ENCODE data around the gene DNAJB6.

DNA sequence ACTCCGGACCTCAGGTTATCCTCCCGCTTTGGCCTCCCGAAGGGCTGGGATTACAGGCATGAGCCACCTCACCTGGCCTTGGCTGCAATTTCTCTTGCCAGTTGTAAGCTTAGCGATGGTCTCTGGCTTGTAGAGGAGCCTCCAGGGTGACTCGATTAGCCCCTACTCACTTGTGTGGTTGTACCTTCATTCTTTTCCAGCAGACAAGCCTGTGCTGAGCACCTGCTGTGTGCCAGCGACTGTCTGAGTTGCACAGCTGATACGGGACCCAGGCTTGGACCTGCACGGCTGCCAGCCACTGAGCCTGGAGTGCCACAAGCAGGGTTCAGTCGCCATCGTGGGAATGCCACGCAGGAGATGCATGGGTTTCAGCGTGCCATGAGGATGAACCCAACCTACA, 42.0 kb upstream of the DNAJB6 start:
- TF ChIP-seq POLR2A (IDR thresholded peaks at IDR 0.05) = no peak
- TF ChIP-seq, protein P1, sequence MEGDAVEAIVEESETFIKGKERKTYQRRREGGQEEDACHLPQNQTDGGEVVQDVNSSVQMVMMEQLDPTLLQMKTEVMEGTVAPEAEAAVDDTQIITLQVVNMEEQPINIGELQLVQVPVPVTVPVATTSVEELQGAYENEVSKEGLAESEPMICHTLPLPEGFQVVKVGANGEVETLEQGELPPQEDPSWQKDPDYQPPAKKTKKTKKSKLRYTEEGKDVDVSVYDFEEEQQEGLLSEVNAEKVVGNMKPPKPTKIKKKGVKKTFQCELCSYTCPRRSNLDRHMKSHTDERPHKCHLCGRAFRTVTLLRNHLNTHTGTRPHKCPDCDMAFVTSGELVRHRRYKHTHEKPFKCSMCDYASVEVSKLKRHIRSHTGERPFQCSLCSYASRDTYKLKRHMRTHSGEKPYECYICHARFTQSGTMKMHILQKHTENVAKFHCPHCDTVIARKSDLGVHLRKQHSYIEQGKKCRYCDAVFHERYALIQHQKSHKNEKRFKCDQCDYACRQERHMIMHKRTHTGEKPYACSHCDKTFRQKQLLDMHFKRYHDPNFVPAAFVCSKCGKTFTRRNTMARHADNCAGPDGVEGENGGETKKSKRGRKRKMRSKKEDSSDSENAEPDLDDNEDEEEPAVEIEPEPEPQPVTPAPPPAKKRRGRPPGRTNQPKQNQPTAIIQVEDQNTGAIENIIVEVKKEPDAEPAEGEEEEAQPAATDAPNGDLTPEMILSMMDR (IDR thresholded peaks at IDR 0.05) = no peak
- TF ChIP-seq POLR2AphosphoS5 (IDR thresholded peaks at IDR 0.05) = no peak

Data from suprapubic skin (tissue), 4 donors.